Fibroblast of lung (primary cell): ENCODE results near the gene COLGALT1. TPM values are rescaled to one million over a fixed set of nuclear protein-coding genes. Genes with fewer than 3 reads are reported as not detected.
"Not testable (repeated sequence)": the region's sequence is repeated elsewhere in the genome, so short reads cannot be mapped to it uniquely, and the experiment has no call there.

ENCODE experiments used
- DNase-seq, 2 donors: peaks; one replicate each; pipeline versions ENCODE4 v3.0.0 to v3.0.0-alpha.2; 2010; ENCODE audit warnings: low read depth in 2 of 2
- H2AFZ ChIP-seq: 2 replicates; pipeline ENCODE4 v1.5.1; 2012; ENCODE audit warnings: low read length, control low read depth, inconsistent platforms
- H3K27ac ChIP-seq: 2 replicates; pipeline ENCODE4 v1.5.1; 2011; ENCODE audit warnings: low read length, control low read depth; ENCODE audit not compliant: insufficient read depth
- H3K27me3 ChIP-seq: 2 replicates; pipeline ENCODE4 v1.5.1; 2011; ENCODE audit warnings: mild to moderate bottlenecking, low read length; ENCODE audit not compliant: control insufficient read depth, insufficient read depth
- H3K36me3 ChIP-seq: 2 replicates; pipeline ENCODE4 v1.5.1; 2011; ENCODE audit warnings: low read length; ENCODE audit not compliant: control insufficient read depth, insufficient read depth
- H3K4me1 ChIP-seq: 2 replicates; pipeline ENCODE4 v1.5.1; 2011; ENCODE audit warnings: low read length; ENCODE audit not compliant: control insufficient read depth, insufficient read depth; ENCODE audit errors: extremely low read depth
- H3K4me2 ChIP-seq: 2 replicates; pipeline ENCODE4 v1.5.1; 2011; ENCODE audit warnings: low read length, control low read depth; ENCODE audit not compliant: insufficient read depth; ENCODE audit errors: extremely low read depth
- H3K4me3 ChIP-seq, 4 experiments: fragments of 200-600 bp in 1 of 4; sonication (generic) in 1 of 4; replicated peaks in 1 of 4; 2 replicates each; pipeline ENCODE4 v1.5.1; 2011 to 2016; ENCODE audit warnings: low read length in 4 of 4, low read depth in 3 of 4, mild to moderate bottlenecking in 3 of 4, control low read depth in 2 of 4, inconsistent platforms in 1 of 4, mixed read lengths in 1 of 4; ENCODE audit not compliant: insufficient read depth in 1 of 4; ENCODE audit errors: control extremely low read depth in 1 of 4
- H3K79me2 ChIP-seq: 2 replicates; pipeline ENCODE4 v1.5.1; 2012; ENCODE audit warnings: mild to moderate bottlenecking, low read length, inconsistent platforms; ENCODE audit not compliant: control insufficient read depth, insufficient read depth
- H3K9ac ChIP-seq: 2 replicates; pipeline ENCODE4 v1.5.1; 2011; ENCODE audit warnings: mild to moderate bottlenecking, low read length, control low read depth; ENCODE audit not compliant: insufficient read depth
- H3K9me3 ChIP-seq: 2 replicates; pipeline ENCODE4 v1.5.1; 2012; ENCODE audit warnings: low read depth, low read length; ENCODE audit not compliant: control insufficient read depth, insufficient read depth
- H4K20me1 ChIP-seq: 2 replicates; pipeline ENCODE4 v1.5.1; 2011; ENCODE audit warnings: low read length; ENCODE audit not compliant: control insufficient read depth, insufficient read depth; ENCODE audit errors: extremely low read depth
- CTCF ChIP-seq, 2 donors: IDR thresholded peaks in 1 of 2; conservative IDR thresholded peaks in 1 of 2; 1 replicate in 1 of 2; 2 replicates in 1 of 2; pipeline ENCODE4 v1.5.1; 2011 to 2012; ENCODE audit warnings: low read length in 2 of 2, control low read depth in 1 of 2, inconsistent platforms in 1 of 2, low read depth in 1 of 2, mild to moderate bottlenecking in 1 of 2
- EZH2 ChIP-seq: IDR thresholded peaks from 2 replicates; pipeline ENCODE4 v1.5.1; 2012; ENCODE audit warnings: low read length, control low read depth, mild to moderate bottlenecking; ENCODE audit errors: missing control alignments
- polyA plus RNA-seq, 2 donors: library from polyadenylated mRNA; depleted of rRNA in 1 of 2; stranded (reverse) in 1 of 2; unstranded in 1 of 2; fragments of >200 nt; gene quantifications; 2 replicates each; pipeline ENCODE4 v1.2.1, GENCODE V29; 2011 to 2012; ENCODE audit warnings: missing spikeins in 1 of 2
- total RNA-seq: library from RNA; depleted of rRNA; stranded (reverse); fragments of >200 nt; gene quantifications from 2 replicates; pipeline ENCODE4 v1.2.1, GENCODE V29; 2014

COLGALT1 gene
- total and polyA plus RNA-seq, 2 donors (not counting 1 experiment from before 2014, with no cell fraction given), result 96.9 to 103 TPM

GRCh38 chr19:17581211-17581874 is 25.9 kb downstream of the COLGALT1 start:
- no peaks in the 10 kb centered on the region for H3K9me3 ChIP-seq
- DNase-seq, result no peak

DNA sequence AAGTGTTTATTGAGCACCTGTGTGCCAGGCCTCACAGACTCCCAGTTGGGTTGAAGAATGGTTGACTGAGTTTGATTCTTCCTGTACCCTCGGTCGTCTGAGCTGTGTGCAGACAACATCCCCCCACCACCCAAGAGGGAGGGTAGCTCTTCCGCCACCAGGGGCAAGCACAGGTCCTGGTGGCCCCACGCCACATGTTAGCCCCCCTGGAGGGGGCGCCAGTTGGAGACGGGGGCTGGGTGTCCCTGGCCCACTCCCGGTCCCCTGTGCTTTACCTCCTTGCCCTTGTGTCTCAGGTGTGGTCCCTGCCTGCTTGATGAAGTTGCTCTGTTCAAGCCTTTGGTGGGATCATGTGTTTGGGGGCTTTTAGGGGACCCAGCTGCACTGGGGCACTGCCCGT is 27.2 kb downstream of the COLGALT1 start:
- no peak for TF ChIP-seq CTCF (conservative IDR thresholded peaks at IDR 0.05 in 1 of 2, IDR thresholded peaks at IDR 0.05 in 1 of 2; ENCODE audit: low read depth in 1 of 2, low read length in 2 of 2)
- no peak for TF ChIP-seq EZH2

More at GRCh38 chr19:17581211-17581874, 25.9 kb downstream of the COLGALT1 start:
- Histone ChIP-seq H3K36me3 (peaks cover 30% of the 10 kb centered on the region), H3K4me1 (no peaks in the 10 kb centered on the region), H3K27ac (no peak overlapping the region), H2AFZ (no peak overlapping the region), H4K20me1 (no peaks in the 10 kb centered on the region), H3K4me2 (no peak overlapping the region), H3K4me3 (no peak overlapping the region), H3K9ac (no peak overlapping the region), H3K27me3 (no peaks in the 10 kb centered on the region), H3K79me2 (no peaks in the 10 kb centered on the region)
- no peak for TF ChIP-seq CTCF (conservative IDR thresholded peaks at IDR 0.05 in 1 of 2, IDR thresholded peaks at IDR 0.05 in 1 of 2; ENCODE audit: low read depth in 1 of 2, low read length in 2 of 2)
- TF ChIP-seq EZH2, result no peak

DNA sequence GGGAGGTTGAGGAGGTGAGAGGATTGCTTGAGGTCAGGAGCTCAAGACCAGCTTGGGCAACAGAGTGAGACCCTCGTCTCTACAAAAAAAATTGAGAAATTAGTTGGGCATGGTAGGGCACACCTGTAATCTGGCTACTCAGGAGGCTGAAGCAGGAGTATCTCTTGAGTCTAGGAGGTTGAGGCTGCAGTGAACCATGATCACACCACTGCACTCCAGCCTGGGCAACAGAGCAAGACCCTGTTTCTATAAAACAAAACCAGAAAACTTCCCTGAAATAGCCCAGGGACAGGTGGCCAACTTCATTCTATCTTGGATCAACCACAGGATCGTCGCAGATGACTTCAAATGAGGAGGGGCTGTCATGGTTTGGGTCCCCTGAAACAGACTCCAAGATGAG is 28.7 kb downstream of the COLGALT1 start:
- Histone ChIP-seq H3K79me2 (no peaks in the 10 kb centered on the region), H3K4me2 (no peak overlapping the region), H3K9ac (no peak overlapping the region), H3K9me3 (no peaks in the 10 kb centered on the region), H2AFZ (no peak overlapping the region), H3K36me3 (peaks cover 19% of the 10 kb centered on the region), H3K4me1 (no peaks in the 10 kb centered on the region), H4K20me1 (no peaks in the 10 kb centered on the region), H3K27ac (no peak overlapping the region), H3K4me3 (no peak overlapping the region), H3K27me3 (no peaks in the 10 kb centered on the region)
- DNase-seq, result no peak
- TF ChIP-seq EZH2 (no peak), CTCF (conservative IDR thresholded peaks at IDR 0.05 in 1 of 2, IDR thresholded peaks at IDR 0.05 in 1 of 2; ENCODE audit: low read depth in 1 of 2, low read length in 2 of 2) (no peak)

More for the DNA sequence above, 27.2 kb downstream of the COLGALT1 start:
- Histone ChIP-seq H4K20me1 (no peaks in the 10 kb centered on the region), H3K9ac (no peak overlapping the region), H3K9me3 (no peaks in the 10 kb centered on the region), H3K4me3 (no peak overlapping the region), H3K4me2 (no peak overlapping the region), H3K27me3 (no peaks in the 10 kb centered on the region), H2AFZ (no peak overlapping the region), H3K36me3 (peaks cover 26% of the 10 kb centered on the region), H3K27ac (no peak overlapping the region), H3K79me2 (no peaks in the 10 kb centered on the region), H3K4me1 (no peaks in the 10 kb centered on the region)
- no peak for DNase-seq

DNA sequence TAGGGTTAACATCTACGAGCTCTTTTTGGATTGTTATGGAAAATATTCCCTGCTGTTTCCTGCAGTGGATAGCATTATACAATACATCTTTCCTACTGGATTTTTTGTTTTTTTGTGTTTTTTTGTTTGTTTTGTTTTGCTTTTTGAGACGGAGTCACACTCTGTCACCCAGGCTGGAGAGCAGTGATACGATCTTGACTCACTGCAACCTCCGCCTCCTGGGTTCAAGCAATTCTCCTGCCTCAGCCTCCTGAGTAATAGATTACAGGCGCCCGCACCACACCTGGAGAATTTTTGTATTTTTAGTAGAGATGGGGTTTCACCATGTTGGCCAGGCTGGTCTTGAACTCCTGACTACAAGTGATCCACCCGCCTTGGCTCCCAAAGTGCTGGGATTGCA is 29.9 kb downstream of the COLGALT1 start:
- not testable (repeated sequence) for H3K27me3 ChIP-seq, H3K4me1 ChIP-seq, H3K9ac ChIP-seq, H4K20me1 ChIP-seq, H3K79me2 ChIP-seq, H3K9me3 ChIP-seq, H3K27ac ChIP-seq, H3K4me2 ChIP-seq, H3K4me3 ChIP-seq, H2AFZ ChIP-seq, DNase-seq
- peaks cover 13% of the 10 kb centered on the region for H3K36me3 ChIP-seq
